C4-2B (cell line): ENCODE results near the gene SLC22A2.

Experiments
- CTCF ChIP-seq: fragments of 450-650 bp; conservative IDR thresholded peaks from 2 replicates; pipeline ENCODE4 v1.5.1; 2017; ENCODE audit warnings: mild to moderate bottlenecking
- ZFX ChIP-seq: fragments of 450-650 bp; IDR thresholded peaks from 2 replicates; pipeline ENCODE4 v1.6.1; 2017

- TF ChIP-seq CTCF, result no peak
- TF ChIP-seq ZFX, result no peak
Observed at GRCh38 chr6:160279850-160280249, 21.2 kb upstream of the SLC22A2 start.
